Measurements from ENCODE around the gene SAE1.

SAE1 gene

DNA sequence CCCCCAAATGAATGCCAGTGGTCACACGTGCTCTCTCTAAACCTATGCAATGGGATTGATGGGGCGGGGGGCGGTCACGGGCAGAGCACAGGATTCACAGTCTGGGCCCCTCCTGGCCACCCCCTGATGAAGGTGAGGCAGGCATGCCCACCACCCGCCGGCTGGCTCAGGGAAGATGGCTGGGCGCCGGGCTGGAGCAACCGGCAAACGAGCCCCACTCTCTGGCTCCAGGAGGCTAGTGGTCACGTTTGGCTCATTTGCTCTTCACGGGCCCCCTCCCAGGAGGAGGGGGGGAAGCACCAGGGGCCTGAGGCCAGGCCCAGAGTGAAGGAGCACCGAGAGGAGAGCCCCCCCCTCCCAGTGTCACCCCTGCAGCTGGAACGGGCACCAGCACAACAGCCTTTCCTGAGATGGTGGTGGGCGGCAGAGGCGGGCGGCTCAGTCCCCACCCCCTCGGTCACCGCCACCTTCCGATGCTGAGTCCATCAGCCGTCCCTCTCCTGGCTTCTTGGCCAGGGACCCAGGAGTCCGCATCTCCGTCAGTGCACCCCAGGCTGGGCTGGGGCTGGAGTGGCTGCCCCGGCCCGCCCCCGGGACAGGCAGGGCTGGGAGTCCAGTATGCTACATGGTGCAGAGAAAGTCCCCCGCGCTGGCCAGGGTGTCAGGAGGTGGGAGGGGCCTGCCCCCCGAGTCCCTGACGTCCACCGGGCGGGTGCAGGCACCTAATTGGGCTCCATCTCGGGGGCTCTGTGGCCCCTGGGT, 90.6 kb downstream of the SAE1 start:
- no peaks in the 10 kb centered on the region for H3K27me3 ChIP-seq (ENCODE audit: insufficient read depth, low read length)
- no peak overlapping the region for H2AFZ ChIP-seq (ENCODE audit: low read length, unreplicated experiment)
- peaks cover 2% of the 10 kb centered on the region for H3K4me1 ChIP-seq (ENCODE audit: control insufficient read depth, insufficient read depth, low read length, unreplicated experiment)
- no peak overlapping the region for H3K27ac ChIP-seq (ENCODE audit: low read depth, low read length)
- H3K4me3 ChIP-seq (ENCODE audit: low read depth, low read length) = no peak overlapping the region
- no peaks in the 10 kb centered on the region for H3K36me3 ChIP-seq (ENCODE audit: insufficient read depth, low read length)
- H3K79me2 ChIP-seq (ENCODE audit: control insufficient read depth, insufficient read depth, low read length, unreplicated experiment) = no peaks in the 10 kb centered on the region

DNA sequence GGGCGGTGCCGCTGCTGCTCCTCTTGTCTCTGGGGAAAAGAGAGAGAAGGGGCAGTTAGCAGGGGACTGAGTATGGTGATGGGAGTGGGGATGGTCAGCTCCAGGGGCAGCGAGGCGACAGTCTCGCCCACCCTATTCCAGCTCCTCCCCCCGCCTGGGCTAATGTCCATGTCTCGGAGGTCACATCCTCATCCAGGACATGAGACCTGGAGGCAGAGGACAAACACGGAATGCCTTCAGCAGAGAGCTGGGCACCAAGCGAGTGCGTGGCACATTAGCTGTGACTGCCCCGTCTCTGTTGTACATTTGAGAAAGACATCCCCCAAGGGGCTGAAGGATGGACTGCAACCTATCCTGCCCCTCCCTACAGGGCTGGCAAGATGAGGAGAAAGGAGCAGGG, 91.3 kb downstream of the SAE1 start:
- Histone ChIP-seq H3K79me2 (ENCODE audit: control insufficient read depth, insufficient read depth, low read length, unreplicated experiment) (no peaks in the 10 kb centered on the region), H3K27ac (ENCODE audit: low read depth, low read length) (no peak overlapping the region), H2AFZ (ENCODE audit: low read length, unreplicated experiment) (no peak overlapping the region), H3K4me3 (ENCODE audit: low read depth, low read length) (no peak overlapping the region), H3K4me1 (ENCODE audit: control insufficient read depth, insufficient read depth, low read length, unreplicated experiment) (peaks cover 9% of the 10 kb centered on the region), H3K27me3 (ENCODE audit: insufficient read depth, low read length) (no peaks in the 10 kb centered on the region), H3K36me3 (ENCODE audit: insufficient read depth, low read length) (no peaks in the 10 kb centered on the region)

DNA sequence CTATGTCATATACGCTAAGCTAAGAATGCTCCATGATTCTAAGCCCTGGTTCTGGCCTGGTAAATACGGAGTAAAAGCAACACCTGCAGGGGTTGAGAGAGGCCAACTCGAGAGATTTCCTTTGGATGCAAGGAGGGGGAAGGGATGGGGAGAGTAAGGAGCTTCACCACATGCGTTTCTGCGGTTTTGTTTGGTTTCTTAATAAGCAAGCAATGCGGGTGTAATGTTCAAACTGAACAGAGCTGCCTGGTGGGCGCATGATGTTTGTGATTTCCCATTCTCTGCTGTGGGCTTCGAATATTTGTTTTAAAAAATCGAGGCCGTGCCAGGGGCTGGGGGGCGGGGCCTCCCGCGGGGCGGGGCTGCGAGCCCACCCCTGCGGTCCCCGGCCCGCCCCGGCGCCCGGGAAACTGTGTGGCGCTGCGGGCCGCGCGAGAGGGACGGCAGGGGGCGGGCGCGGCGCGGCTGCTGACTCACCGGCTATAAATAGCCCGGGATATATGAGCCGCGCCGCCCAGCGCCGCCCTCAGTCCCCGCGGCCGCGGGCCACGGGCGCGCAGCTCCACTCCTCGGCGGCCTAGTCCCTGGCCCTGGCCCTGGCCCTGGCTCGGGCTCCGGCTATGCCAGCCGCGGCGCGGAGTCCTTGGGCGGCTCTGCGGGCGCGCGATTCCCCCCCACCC, 95.3 kb downstream of the SAE1 start:
- Histone ChIP-seq H2AFZ (ENCODE audit: low read length, unreplicated experiment) (no peak overlapping the region), H3K4me1 (ENCODE audit: control insufficient read depth, insufficient read depth, low read length, unreplicated experiment) (peaks cover 11% of the 10 kb centered on the region), H3K27ac (ENCODE audit: low read depth, low read length) (peak overlapping the region; percentile 82), H3K79me2 (ENCODE audit: control insufficient read depth, insufficient read depth, low read length, unreplicated experiment) (no peaks in the 10 kb centered on the region), H3K27me3 (ENCODE audit: insufficient read depth, low read length) (no peaks in the 10 kb centered on the region), H3K4me3 (ENCODE audit: low read depth, low read length) (peak overlapping the region; percentile 93), H3K36me3 (ENCODE audit: insufficient read depth, low read length) (no peaks in the 10 kb centered on the region)

DNA sequence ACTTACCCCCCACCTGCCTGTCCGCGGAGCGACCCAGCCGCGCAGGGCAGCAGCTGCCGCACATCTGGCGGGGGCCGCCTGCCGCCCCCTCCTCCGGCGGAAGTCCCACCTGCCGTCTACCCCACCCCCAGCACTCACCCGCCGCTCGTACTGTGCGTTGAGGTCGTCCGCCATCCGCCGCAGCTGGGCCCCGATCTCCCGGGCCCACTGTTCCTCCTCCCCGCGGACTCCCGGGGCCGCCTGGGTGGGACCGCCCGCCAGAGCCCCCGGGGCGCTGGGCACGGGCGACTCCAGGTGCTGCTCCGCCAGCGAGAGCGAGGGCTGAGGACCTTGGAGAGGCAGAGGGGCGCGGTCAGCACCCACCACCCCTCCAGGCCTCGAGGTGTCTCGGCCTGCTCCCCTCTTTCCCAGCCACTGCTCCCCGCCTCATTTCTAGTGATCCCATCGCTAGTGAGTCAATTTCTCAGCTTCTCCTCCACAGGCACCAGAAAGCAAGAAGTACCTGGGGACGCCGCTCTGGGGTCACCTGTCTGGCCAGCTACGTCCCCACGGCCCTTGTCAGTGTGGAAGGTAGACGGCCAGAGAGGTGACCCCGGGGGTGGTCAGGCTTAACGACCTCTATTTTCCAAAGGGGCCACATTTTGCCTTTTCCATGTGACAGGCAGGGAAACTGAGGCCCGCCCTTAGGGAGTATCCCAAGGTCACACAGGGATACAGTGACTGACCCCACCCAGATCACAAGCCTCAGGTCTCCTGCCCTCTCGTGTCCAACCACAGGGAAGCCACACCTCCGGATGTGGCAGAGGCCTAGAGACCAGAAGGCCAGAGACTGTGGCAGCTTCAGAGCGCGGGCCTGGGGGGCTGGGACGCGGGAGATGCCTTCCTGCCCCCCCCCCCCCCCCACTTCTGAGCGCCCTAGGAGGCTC, 96.1 kb downstream of the SAE1 start:
- Histone ChIP-seq H2AFZ (ENCODE audit: low read length, unreplicated experiment) (no peak overlapping the region), H3K4me3 (ENCODE audit: low read depth, low read length) (peak overlapping the region; percentile 93), H3K79me2 (ENCODE audit: control insufficient read depth, insufficient read depth, low read length, unreplicated experiment) (no peaks in the 10 kb centered on the region), H3K36me3 (ENCODE audit: insufficient read depth, low read length) (no peaks in the 10 kb centered on the region), H3K27ac (ENCODE audit: low read depth, low read length) (peak overlapping the region; percentile 82), H3K27me3 (ENCODE audit: insufficient read depth, low read length) (no peaks in the 10 kb centered on the region), H3K4me1 (ENCODE audit: control insufficient read depth, insufficient read depth, low read length, unreplicated experiment) (peaks cover 15% of the 10 kb centered on the region)

DNA sequence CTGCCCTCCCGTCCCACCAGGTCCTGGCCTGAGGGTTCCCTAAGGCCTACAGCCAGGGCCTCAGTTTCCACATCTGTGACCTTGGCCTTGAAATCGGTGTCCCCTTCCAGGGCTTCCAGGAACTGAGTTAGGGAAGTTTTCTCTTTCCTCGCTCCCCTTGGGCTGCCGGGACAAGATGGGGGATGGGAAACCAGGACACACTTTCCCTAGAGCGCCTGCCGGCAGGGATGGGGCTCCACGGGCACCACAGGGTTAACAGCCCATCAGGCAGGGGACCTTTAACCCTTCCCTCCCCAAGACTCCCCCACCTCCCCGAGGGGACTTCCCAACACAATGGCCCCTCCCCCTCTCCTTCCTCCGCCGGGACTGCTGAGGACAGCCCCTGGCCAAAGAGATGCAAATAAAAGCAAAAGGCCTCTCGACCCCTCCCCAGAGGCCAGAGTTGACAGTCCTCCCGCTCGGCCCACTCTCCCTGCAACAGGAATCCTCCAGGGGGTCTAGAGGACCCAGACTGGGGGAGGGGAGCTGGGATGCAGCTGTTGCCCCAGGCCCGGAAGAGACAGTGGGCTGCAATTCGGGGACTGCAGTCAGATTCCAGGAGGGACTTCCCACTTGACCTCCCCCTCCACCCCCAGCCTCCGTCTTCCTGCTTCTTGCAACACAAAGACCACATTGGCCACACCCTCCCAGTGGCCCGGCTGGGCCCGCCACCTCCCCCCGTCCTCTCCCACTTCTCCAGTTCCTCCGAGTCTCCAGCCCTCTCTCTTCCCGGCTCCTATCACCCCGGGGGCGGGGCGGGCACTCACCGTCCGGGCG, 96.9 kb downstream of the SAE1 start:
- Histone ChIP-seq H3K79me2 (ENCODE audit: control insufficient read depth, insufficient read depth, low read length, unreplicated experiment) (no peaks in the 10 kb centered on the region), H3K36me3 (ENCODE audit: insufficient read depth, low read length) (no peaks in the 10 kb centered on the region), H3K4me1 (ENCODE audit: control insufficient read depth, insufficient read depth, low read length, unreplicated experiment) (peaks cover 20% of the 10 kb centered on the region), H2AFZ (ENCODE audit: low read length, unreplicated experiment) (no peak overlapping the region), H3K27me3 (ENCODE audit: insufficient read depth, low read length) (no peaks in the 10 kb centered on the region), H3K4me3 (ENCODE audit: low read depth, low read length) (peak overlapping the region; percentile 93), H3K27ac (ENCODE audit: low read depth, low read length) (peak overlapping the region; percentile 82)

DNA sequence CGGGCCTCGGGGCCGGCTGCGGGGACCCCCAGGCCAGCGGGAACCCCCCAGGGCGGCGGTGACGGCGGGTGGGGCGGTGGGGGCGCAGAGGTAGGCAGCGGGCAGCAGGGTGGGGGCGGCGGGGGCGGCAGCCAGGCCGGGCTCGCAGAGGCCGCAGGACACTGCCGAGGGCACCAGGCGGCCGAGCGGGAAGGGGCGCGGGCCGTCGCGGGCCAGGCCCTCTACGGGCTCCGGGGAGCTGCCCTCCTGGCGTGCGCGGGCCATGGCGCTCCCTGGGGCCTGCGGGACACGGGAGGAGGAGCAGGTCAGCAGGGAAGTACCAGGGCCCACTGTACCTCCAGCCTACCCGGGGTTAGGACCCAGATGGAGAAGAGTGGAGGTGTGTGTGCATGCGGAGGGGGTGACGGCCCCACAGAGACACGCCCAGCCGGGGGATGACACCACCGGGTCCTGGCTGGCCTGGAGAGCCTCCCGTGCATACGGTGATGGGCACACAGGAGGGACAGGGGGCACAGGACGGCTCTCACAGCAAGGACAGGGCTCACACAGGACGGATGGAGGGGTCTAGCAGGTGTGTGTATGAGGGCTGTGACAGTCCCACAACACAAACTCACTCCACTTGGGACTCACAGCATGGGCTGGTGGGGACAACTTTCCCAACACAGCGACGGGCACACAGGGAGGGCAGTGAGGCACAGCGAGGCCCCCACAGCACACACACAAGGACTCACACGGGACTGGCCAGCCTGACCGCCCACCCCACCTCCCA, 97.7 kb downstream of the SAE1 start:
- H2AFZ ChIP-seq (ENCODE audit: low read length, unreplicated experiment) = no peak overlapping the region
- no peaks in the 10 kb centered on the region for H3K79me2 ChIP-seq (ENCODE audit: control insufficient read depth, insufficient read depth, low read length, unreplicated experiment)
- peaks cover 22% of the 10 kb centered on the region for H3K4me1 ChIP-seq (ENCODE audit: control insufficient read depth, insufficient read depth, low read length, unreplicated experiment)
- peak overlapping the region; percentile 82; the same call in 1 of the 2 replicates for H3K27ac ChIP-seq (ENCODE audit: low read depth, low read length)
- peak overlapping the region; percentile 93 for H3K4me3 ChIP-seq (ENCODE audit: low read depth, low read length)
- H3K36me3 ChIP-seq (ENCODE audit: insufficient read depth, low read length) = no peaks in the 10 kb centered on the region
- H3K27me3 ChIP-seq (ENCODE audit: insufficient read depth, low read length) = no peaks in the 10 kb centered on the region

DNA sequence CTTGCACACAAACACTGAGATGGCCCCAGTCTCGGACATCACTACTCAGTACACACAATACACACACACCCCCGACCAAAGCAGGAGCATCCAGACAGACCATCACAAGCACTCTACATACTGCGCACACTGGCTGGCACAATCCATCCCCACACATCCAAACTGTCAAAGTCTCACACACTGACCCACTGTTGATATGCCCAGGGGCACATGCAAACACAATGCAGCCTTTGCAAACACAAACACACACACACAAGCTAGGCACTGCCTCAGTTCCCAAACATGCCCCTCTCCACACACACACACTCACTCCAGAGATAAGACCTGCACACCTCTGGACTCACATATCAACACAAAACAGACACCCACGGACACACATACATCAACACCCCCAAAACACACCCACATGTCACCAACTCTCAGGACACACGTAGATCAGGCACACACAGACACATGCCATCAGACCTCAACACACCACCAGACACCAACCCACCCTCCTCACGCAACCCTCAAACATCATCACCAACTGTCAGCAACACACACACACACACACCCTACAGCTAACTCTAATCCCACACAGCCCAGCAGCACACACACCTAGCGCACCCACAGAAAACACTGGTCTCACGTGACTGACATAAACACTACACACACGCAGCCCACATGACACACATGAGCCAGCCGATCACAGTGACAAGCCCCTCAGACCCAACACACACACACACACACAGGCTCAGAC, 98.5 kb downstream of the SAE1 start:
- H3K27me3 ChIP-seq (ENCODE audit: insufficient read depth, low read length) = no peaks in the 10 kb centered on the region
- peaks cover 22% of the 10 kb centered on the region for H3K4me1 ChIP-seq (ENCODE audit: control insufficient read depth, insufficient read depth, low read length, unreplicated experiment)
- H3K79me2 ChIP-seq (ENCODE audit: control insufficient read depth, insufficient read depth, low read length, unreplicated experiment) = no peaks in the 10 kb centered on the region

DNA sequence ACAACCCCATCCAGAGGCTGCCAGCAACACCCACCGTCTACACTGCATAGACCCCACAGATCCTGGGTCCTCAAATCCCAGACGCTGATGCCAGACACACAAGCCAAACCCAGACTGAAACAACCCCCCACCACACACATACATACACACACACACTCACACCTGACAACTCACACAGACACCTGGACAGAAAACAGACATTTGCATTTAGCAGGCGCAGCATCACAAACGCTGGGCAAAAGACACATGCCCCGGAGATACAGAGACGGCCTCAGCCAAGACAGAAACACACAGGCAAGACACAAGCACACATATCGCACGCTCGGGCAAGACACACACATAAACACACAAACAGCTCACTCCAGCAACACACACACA, 99.0 kb downstream of the SAE1 start:
- Histone ChIP-seq H3K79me2 (ENCODE audit: control insufficient read depth, insufficient read depth, low read length, unreplicated experiment) (no peaks in the 10 kb centered on the region), H2AFZ (ENCODE audit: low read length, unreplicated experiment) (no peak overlapping the region), H3K4me3 (ENCODE audit: low read depth, low read length) (peak overlapping the region; percentile 93), H3K36me3 (ENCODE audit: insufficient read depth, low read length) (no peaks in the 10 kb centered on the region), H3K27me3 (ENCODE audit: insufficient read depth, low read length) (no peaks in the 10 kb centered on the region), H3K27ac (ENCODE audit: low read depth, low read length) (no peak overlapping the region), H3K4me1 (ENCODE audit: control insufficient read depth, insufficient read depth, low read length, unreplicated experiment) (peaks cover 22% of the 10 kb centered on the region)

More for the DNA sequence above, 98.5 kb downstream of the SAE1 start:
- no peak overlapping the region for H2AFZ ChIP-seq (ENCODE audit: low read length, unreplicated experiment)
- no peaks in the 10 kb centered on the region for H3K36me3 ChIP-seq (ENCODE audit: insufficient read depth, low read length)
- H3K4me3 ChIP-seq (ENCODE audit: low read depth, low read length) = peak overlapping the region; percentile 93
- H3K27ac ChIP-seq (ENCODE audit: low read depth, low read length) = no peak overlapping the region

All from ACC112 (cell line).